Measurements from ENCODE around the gene BCAS1. TPM values are rescaled to one million over a fixed set of nuclear protein-coding genes. Genes with fewer than 3 reads are reported as not detected.

BCAS1 gene
- total RNA-seq, 1 donor, result 0.84 TPM

- Histone ChIP-seq H3K9me3 (ENCODE audit: low read depth, low read length) (no peaks in the 10 kb centered on the region), H3K4me3 (ENCODE audit: low read length) (no peak overlapping the region), H3K27me3 (ENCODE audit: insufficient read depth, low read length) (no peaks in the 10 kb centered on the region), H3K4me1 (ENCODE audit: insufficient read depth, low read length) (no peaks in the 10 kb centered on the region)
Observed at GRCh38 chr20:53971096-53971683, 99.2 kb downstream of the BCAS1 start.

GRCh38 chr20:53970232-53970631 lies 100.2 kb downstream of the BCAS1 start:
- no peaks in the 10 kb centered on the region for H3K9me3 ChIP-seq (ENCODE audit: low read depth, low read length)
- no peaks in the 10 kb centered on the region for H3K4me1 ChIP-seq (ENCODE audit: insufficient read depth, low read length)
- no peaks in the 10 kb centered on the region for H3K27me3 ChIP-seq (ENCODE audit: insufficient read depth, low read length)
- no peak overlapping the region for H3K4me3 ChIP-seq (ENCODE audit: low read length)

- Histone ChIP-seq H3K4me1 (ENCODE audit: insufficient read depth, low read length) (no peaks in the 10 kb centered on the region), H3K4me3 (ENCODE audit: low read length) (no peak overlapping the region), H3K27me3 (ENCODE audit: insufficient read depth, low read length) (no peaks in the 10 kb centered on the region), H3K9me3 (ENCODE audit: low read depth, low read length) (no peaks in the 10 kb centered on the region)
Observed at GRCh38 chr20:53967527-53967926, 102.9 kb downstream of the BCAS1 start.

GRCh38 chr20:53966774-53967398 lies 103.5 kb downstream of the BCAS1 start:
- no peaks in the 10 kb centered on the region for H3K4me1 ChIP-seq (ENCODE audit: insufficient read depth, low read length)
- H3K9me3 ChIP-seq (ENCODE audit: low read depth, low read length), result no peaks in the 10 kb centered on the region
- H3K27me3 ChIP-seq (ENCODE audit: insufficient read depth, low read length), result no peaks in the 10 kb centered on the region
- H3K4me3 ChIP-seq (ENCODE audit: low read length), result no peak overlapping the region

GRCh38 chr20:53964501-53965253 lies 105.7 kb downstream of the BCAS1 start:
- no peaks in the 10 kb centered on the region for H3K9me3 ChIP-seq (ENCODE audit: low read depth, low read length)
- no peaks in the 10 kb centered on the region for H3K4me1 ChIP-seq (ENCODE audit: insufficient read depth, low read length)

GRCh38 chr20:53964067-53964466 lies 106.3 kb downstream of the BCAS1 start:
- no peaks in the 10 kb centered on the region for H3K27me3 ChIP-seq (ENCODE audit: insufficient read depth, low read length)

More at GRCh38 chr20:53964501-53965253, 105.7 kb downstream of the BCAS1 start:
- Histone ChIP-seq H3K27me3 (ENCODE audit: insufficient read depth, low read length) (no peaks in the 10 kb centered on the region), H3K4me3 (ENCODE audit: low read length) (no peak overlapping the region)

GRCh38 chr20:53963635-53964034 lies 106.8 kb downstream of the BCAS1 start:
- no peaks in the 10 kb centered on the region for H3K4me1 ChIP-seq (ENCODE audit: insufficient read depth, low read length)
- no peaks in the 10 kb centered on the region for H3K27me3 ChIP-seq (ENCODE audit: insufficient read depth, low read length)
- no peaks in the 10 kb centered on the region for H3K9me3 ChIP-seq (ENCODE audit: low read depth, low read length)
- no peak overlapping the region for H3K4me3 ChIP-seq (ENCODE audit: low read length)

More at GRCh38 chr20:53964067-53964466, 106.3 kb downstream of the BCAS1 start:
- H3K4me3 ChIP-seq (ENCODE audit: low read length), result no peak overlapping the region
- no peaks in the 10 kb centered on the region for H3K4me1 ChIP-seq (ENCODE audit: insufficient read depth, low read length)
- no peaks in the 10 kb centered on the region for H3K9me3 ChIP-seq (ENCODE audit: low read depth, low read length)

GRCh38 chr20:53962388-53962787 lies 108.0 kb downstream of the BCAS1 start:
- Histone ChIP-seq H3K4me3 (ENCODE audit: low read length) (no peak overlapping the region), H3K4me1 (ENCODE audit: insufficient read depth, low read length) (no peaks in the 10 kb centered on the region), H3K27me3 (ENCODE audit: insufficient read depth, low read length) (no peaks in the 10 kb centered on the region), H3K9me3 (ENCODE audit: low read depth, low read length) (no peaks in the 10 kb centered on the region)

GRCh38 chr20:53961527-53961926 lies 108.9 kb downstream of the BCAS1 start:
- Histone ChIP-seq H3K4me3 (ENCODE audit: low read length) (no peak overlapping the region), H3K9me3 (ENCODE audit: low read depth, low read length) (no peaks in the 10 kb centered on the region), H3K27me3 (ENCODE audit: insufficient read depth, low read length) (no peaks in the 10 kb centered on the region), H3K4me1 (ENCODE audit: insufficient read depth, low read length) (no peaks in the 10 kb centered on the region)

- Histone ChIP-seq H3K27me3 (ENCODE audit: insufficient read depth, low read length) (no peaks in the 10 kb centered on the region), H3K4me1 (ENCODE audit: insufficient read depth, low read length) (no peaks in the 10 kb centered on the region), H3K9me3 (ENCODE audit: low read depth, low read length) (no peaks in the 10 kb centered on the region), H3K4me3 (ENCODE audit: low read length) (no peak overlapping the region)
Observed at GRCh38 chr20:53960579-53961272, 109.7 kb downstream of the BCAS1 start.

- Histone ChIP-seq H3K27me3 (ENCODE audit: insufficient read depth, low read length) (no peaks in the 10 kb centered on the region), H3K9me3 (ENCODE audit: low read depth, low read length) (no peaks in the 10 kb centered on the region), H3K4me3 (ENCODE audit: low read length) (no peak overlapping the region), H3K4me1 (ENCODE audit: insufficient read depth, low read length) (no peaks in the 10 kb centered on the region)
Observed at GRCh38 chr20:53959911-53960578, 110.3 kb downstream of the BCAS1 start.

- Histone ChIP-seq H3K4me1 (ENCODE audit: insufficient read depth, low read length) (no peaks in the 10 kb centered on the region), H3K4me3 (ENCODE audit: low read length) (no peak overlapping the region), H3K9me3 (ENCODE audit: low read depth, low read length) (no peaks in the 10 kb centered on the region), H3K27me3 (ENCODE audit: insufficient read depth, low read length) (no peaks in the 10 kb centered on the region)
Observed at GRCh38 chr20:53958260-53958659, 112.1 kb downstream of the BCAS1 start.

GRCh38 chr20:53957451-53958172 lies 112.8 kb downstream of the BCAS1 start:
- no peak overlapping the region for H3K4me3 ChIP-seq (ENCODE audit: low read length)
- no peaks in the 10 kb centered on the region for H3K9me3 ChIP-seq (ENCODE audit: low read depth, low read length)

GRCh38 chr20:53956013-53956715 lies 114.2 kb downstream of the BCAS1 start:
- H3K27me3 ChIP-seq (ENCODE audit: insufficient read depth, low read length), result no peaks in the 10 kb centered on the region
- no peaks in the 10 kb centered on the region for H3K4me1 ChIP-seq (ENCODE audit: insufficient read depth, low read length)
- no peak overlapping the region for H3K4me3 ChIP-seq (ENCODE audit: low read length)
- H3K9me3 ChIP-seq (ENCODE audit: low read depth, low read length), result no peaks in the 10 kb centered on the region

More at GRCh38 chr20:53957451-53958172, 112.8 kb downstream of the BCAS1 start:
- H3K27me3 ChIP-seq (ENCODE audit: insufficient read depth, low read length), result no peaks in the 10 kb centered on the region
- H3K4me1 ChIP-seq (ENCODE audit: insufficient read depth, low read length), result no peaks in the 10 kb centered on the region
